ENCODE results near the gene CYB5R3.
"Not testable (repeated sequence)": the region's sequence is repeated elsewhere in the genome, so short reads cannot be mapped to it uniquely, and the experiment has no call there.

Gene CYB5R3

GRCh38 chr22:42673898-42674401 lies 24.8 kb upstream of the CYB5R3 start:
- TF ChIP-seq ZNF274 (IDR thresholded peaks at IDR 0.05; ENCODE audit: low read depth, low read length) = no peak
- no peak for DNase-seq (ENCODE audit: low read depth, low spot score)
- H3K4me1 ChIP-seq (ENCODE audit: insufficient read depth, insufficient read length) = no peaks in the 10 kb centered on the region
- H3K9me3 ChIP-seq (ENCODE audit: insufficient read depth, low read length) = peaks cover 10% of the 10 kb centered on the region
- no peak overlapping the region for H3K9ac ChIP-seq (ENCODE audit: insufficient read length, low read depth)
- no peaks in the 10 kb centered on the region for H3K27me3 ChIP-seq (ENCODE audit: insufficient read depth, insufficient read length)
- H3K36me3 ChIP-seq (ENCODE audit: insufficient read depth, insufficient read length, low read length) = no peaks in the 10 kb centered on the region
- no peak overlapping the region for H3K4me3 ChIP-seq (ENCODE audit: insufficient read length, low read depth)

- not testable (repeated sequence) for H3K4me3 ChIP-seq (ENCODE audit: insufficient read length, low read depth); H3K27me3 ChIP-seq (ENCODE audit: insufficient read depth, insufficient read length); H3K4me1 ChIP-seq (ENCODE audit: insufficient read depth, insufficient read length); H3K9ac ChIP-seq (ENCODE audit: insufficient read length, low read depth); H3K9me3 ChIP-seq (ENCODE audit: insufficient read depth, low read length); DNase-seq (ENCODE audit: low read depth, low spot score); H3K36me3 ChIP-seq (ENCODE audit: insufficient read depth, insufficient read length, low read length)
These were observed 23.9 kb upstream of the CYB5R3 start for GRCh38 chr22:42673071-42673470.

- no peaks in the 10 kb centered on the region for H3K36me3 ChIP-seq (ENCODE audit: insufficient read depth, insufficient read length, low read length)
- no peaks in the 10 kb centered on the region for H3K4me1 ChIP-seq (ENCODE audit: insufficient read depth, insufficient read length)
- H3K27me3 ChIP-seq (ENCODE audit: insufficient read depth, insufficient read length) = no peaks in the 10 kb centered on the region
- no peak for DNase-seq (ENCODE audit: low read depth, low spot score)
- H3K9ac ChIP-seq (ENCODE audit: insufficient read length, low read depth) = no peak overlapping the region
- H3K9me3 ChIP-seq (ENCODE audit: insufficient read depth, low read length) = no peaks in the 10 kb centered on the region
- TF ChIP-seq ZNF274 (IDR thresholded peaks at IDR 0.05; ENCODE audit: low read depth, low read length) = no peak
- no peak overlapping the region for H3K4me3 ChIP-seq (ENCODE audit: insufficient read length, low read depth)
These were observed 21.9 kb upstream of the CYB5R3 start for GRCh38 chr22:42670921-42671709.

GRCh38 chr22:42670046-42670445 lies 20.9 kb upstream of the CYB5R3 start:
- Histone ChIP-seq H3K27me3 (ENCODE audit: insufficient read depth, insufficient read length) (no peaks in the 10 kb centered on the region), H3K4me3 (ENCODE audit: insufficient read length, low read depth) (no peak overlapping the region), H3K4me1 (ENCODE audit: insufficient read depth, insufficient read length) (no peaks in the 10 kb centered on the region), H3K9me3 (ENCODE audit: insufficient read depth, low read length) (no peaks in the 10 kb centered on the region), H3K9ac (ENCODE audit: insufficient read length, low read depth) (no peak overlapping the region), H3K36me3 (ENCODE audit: insufficient read depth, insufficient read length, low read length) (no peaks in the 10 kb centered on the region)
- TF ChIP-seq SUZ12 (IDR thresholded peaks at IDR 0.05; ENCODE audit: extremely low read depth, insufficient read depth, insufficient read length) = no peak
- TF ChIP-seq YY1 (IDR thresholded peaks at IDR 0.05; ENCODE audit: insufficient read depth, insufficient read length) = no peak
- TF ChIP-seq ZNF274 (IDR thresholded peaks at IDR 0.05; ENCODE audit: low read depth, low read length) = no peak
- no peak for DNase-seq (ENCODE audit: low read depth, low spot score)

GRCh38 chr22:42666393-42666792 lies 17.2 kb upstream of the CYB5R3 start:
- not testable (repeated sequence) for H3K9ac ChIP-seq (ENCODE audit: insufficient read length, low read depth); H3K4me1 ChIP-seq (ENCODE audit: insufficient read depth, insufficient read length); H3K36me3 ChIP-seq (ENCODE audit: insufficient read depth, insufficient read length, low read length); DNase-seq (ENCODE audit: low read depth, low spot score); H3K9me3 ChIP-seq (ENCODE audit: insufficient read depth, low read length); H3K27me3 ChIP-seq (ENCODE audit: insufficient read depth, insufficient read length); H3K4me3 ChIP-seq (ENCODE audit: insufficient read length, low read depth)

GRCh38 chr22:42664976-42665831 lies 16.0 kb upstream of the CYB5R3 start:
- Histone ChIP-seq H3K27me3 (ENCODE audit: insufficient read depth, insufficient read length) (peaks cover 8% of the 10 kb centered on the region), H3K4me1 (ENCODE audit: insufficient read depth, insufficient read length) (no peaks in the 10 kb centered on the region), H3K4me3 (ENCODE audit: insufficient read length, low read depth) (no peak overlapping the region), H3K9ac (ENCODE audit: insufficient read length, low read depth) (no peak overlapping the region), H3K36me3 (ENCODE audit: insufficient read depth, insufficient read length, low read length) (no peaks in the 10 kb centered on the region), H3K9me3 (ENCODE audit: insufficient read depth, low read length) (no peaks in the 10 kb centered on the region)
- TF ChIP-seq YY1 (IDR thresholded peaks at IDR 0.05; ENCODE audit: insufficient read depth, insufficient read length) (no peak), SUZ12 (IDR thresholded peaks at IDR 0.05; ENCODE audit: extremely low read depth, insufficient read depth, insufficient read length) (no peak), ZNF274 (IDR thresholded peaks at IDR 0.05; ENCODE audit: low read depth, low read length) (no peak)
- no peak for DNase-seq (ENCODE audit: low read depth, low spot score)

DNA sequence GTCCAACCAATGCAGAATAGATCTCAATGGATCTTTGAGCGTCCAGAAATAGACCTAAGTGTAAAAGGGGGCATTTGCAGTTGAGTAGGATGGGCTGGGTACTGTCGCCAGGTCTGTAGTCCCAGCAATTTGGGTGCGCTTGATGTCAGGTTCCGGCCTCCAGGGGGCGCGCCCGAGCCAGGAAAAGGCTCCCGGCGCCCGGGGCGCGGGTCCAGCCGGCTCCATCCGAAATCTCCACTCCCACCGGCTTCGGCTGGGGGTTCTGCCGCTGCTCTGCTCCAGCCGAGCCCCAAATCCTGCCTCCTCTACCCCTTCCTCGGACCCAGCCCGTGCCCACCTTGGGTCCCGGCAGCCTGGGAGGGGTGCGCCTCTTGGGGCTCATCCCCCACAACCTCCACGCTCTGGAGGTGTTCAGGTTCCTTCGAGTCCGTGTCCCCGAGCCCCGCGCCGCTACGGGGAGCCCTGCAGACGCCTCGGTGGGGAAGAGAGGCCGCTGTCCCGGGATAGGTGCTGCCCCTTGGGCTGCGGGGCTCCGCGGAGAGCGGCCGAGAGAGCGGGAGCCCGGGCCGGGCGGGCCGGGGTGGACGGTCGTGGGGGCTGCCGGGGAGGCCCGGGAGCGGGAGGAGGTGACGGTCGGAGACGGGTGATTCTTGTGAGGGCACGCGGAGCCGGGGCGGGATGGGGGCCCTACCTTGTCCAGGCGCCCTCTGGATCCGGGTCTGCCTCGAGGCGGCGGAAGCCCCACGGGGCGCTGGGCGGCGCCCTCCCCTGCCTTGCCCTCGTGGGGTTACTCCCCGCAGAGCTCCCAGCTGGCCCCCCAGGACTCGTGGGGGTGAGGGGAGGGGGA lies 13.0 kb upstream of the CYB5R3 start:
- H3K9ac ChIP-seq (ENCODE audit: insufficient read length, low read depth) = peak overlapping the region; percentile 80
- peaks cover 8% of the 10 kb centered on the region for H3K27me3 ChIP-seq (ENCODE audit: insufficient read depth, insufficient read length)

More for the DNA sequence above, 13.0 kb upstream of the CYB5R3 start:
- peak; percentile 49 for DNase-seq (ENCODE audit: low read depth, low spot score)
- Histone ChIP-seq H3K4me1 (ENCODE audit: insufficient read depth, insufficient read length) (no peaks in the 10 kb centered on the region), H3K9me3 (ENCODE audit: insufficient read depth, low read length) (no peaks in the 10 kb centered on the region), H3K4me3 (ENCODE audit: insufficient read length, low read depth) (peak overlapping the region; percentile 50), H3K36me3 (ENCODE audit: insufficient read depth, insufficient read length, low read length) (no peaks in the 10 kb centered on the region)
- TF ChIP-seq ZNF274 (IDR thresholded peaks at IDR 0.05; ENCODE audit: low read depth, low read length) (no peak), YY1 (IDR thresholded peaks at IDR 0.05; ENCODE audit: insufficient read depth, insufficient read length) (no peak), SUZ12 (IDR thresholded peaks at IDR 0.05; ENCODE audit: extremely low read depth, insufficient read depth, insufficient read length) (no peak)

Data from NT2/D1 (cell line).